Spleen (tissue), 7 donors: ENCODE measurements around the gene PREB.

Source experiments
- POLR2A ChIP-seq, 3 donors: fragments of 450-650 bp; IDR thresholded peaks; one replicate each; pipeline ENCODE4 v1.5.1; 2017; ENCODE audit warnings: antibody characterized with exemption in 3 of 3, mild to moderate bottlenecking in 1 of 3
- POLR2AphosphoS5 ChIP-seq, 3 donors: sonication (generic); formaldehyde crosslinking; IDR thresholded peaks; one replicate each; pipeline ENCODE4 v1.5.1; 2017; ENCODE audit warnings: antibody characterized with exemption in 3 of 3
- TF ChIP-seq, protein P1 (sequence below), 11 experiments: fragments of 200-600 bp in 7 of 11; fragments of 450-650 bp in 4 of 11; sonication (generic) in 4 of 11; IDR thresholded peaks in 8 of 11; conservative IDR thresholded peaks in 3 of 11; 1 replicate in 7 of 11; 2 replicates in 4 of 11; pipeline versions ENCODE4 v1.4.0 to v1.8.0; 2016 to 2021; ENCODE audit warnings: antibody characterized with exemption in 11 of 11, inconsistent platforms in 4 of 11, mild to moderate bottlenecking in 1 of 11
- donor health status: DM: no; HTN: no; CAD: no; lungs with moderate emphysema.
- donor health status: DM: no; HTN: no; CAD: no.
- donor health status: DM: no; HTN: no; CAD: no.

- TF ChIP-seq, protein P1, sequence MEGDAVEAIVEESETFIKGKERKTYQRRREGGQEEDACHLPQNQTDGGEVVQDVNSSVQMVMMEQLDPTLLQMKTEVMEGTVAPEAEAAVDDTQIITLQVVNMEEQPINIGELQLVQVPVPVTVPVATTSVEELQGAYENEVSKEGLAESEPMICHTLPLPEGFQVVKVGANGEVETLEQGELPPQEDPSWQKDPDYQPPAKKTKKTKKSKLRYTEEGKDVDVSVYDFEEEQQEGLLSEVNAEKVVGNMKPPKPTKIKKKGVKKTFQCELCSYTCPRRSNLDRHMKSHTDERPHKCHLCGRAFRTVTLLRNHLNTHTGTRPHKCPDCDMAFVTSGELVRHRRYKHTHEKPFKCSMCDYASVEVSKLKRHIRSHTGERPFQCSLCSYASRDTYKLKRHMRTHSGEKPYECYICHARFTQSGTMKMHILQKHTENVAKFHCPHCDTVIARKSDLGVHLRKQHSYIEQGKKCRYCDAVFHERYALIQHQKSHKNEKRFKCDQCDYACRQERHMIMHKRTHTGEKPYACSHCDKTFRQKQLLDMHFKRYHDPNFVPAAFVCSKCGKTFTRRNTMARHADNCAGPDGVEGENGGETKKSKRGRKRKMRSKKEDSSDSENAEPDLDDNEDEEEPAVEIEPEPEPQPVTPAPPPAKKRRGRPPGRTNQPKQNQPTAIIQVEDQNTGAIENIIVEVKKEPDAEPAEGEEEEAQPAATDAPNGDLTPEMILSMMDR (IDR thresholded peaks at IDR 0.05 in 8 of 11, conservative IDR thresholded peaks at IDR 0.05 in 3 of 11) = no peak
- TF ChIP-seq POLR2A (IDR thresholded peaks at IDR 0.05) = no peak
- no peak for TF ChIP-seq POLR2AphosphoS5 (IDR thresholded peaks at IDR 0.05)
Observed at GRCh38 chr2:27171351-27171848, 37.0 kb upstream of the PREB start.
